ENCODE measurements around the gene PPP1R9B. TPM values are rescaled to one million over a fixed set of nuclear protein-coding genes. Genes with fewer than 3 reads are reported as not detected.

PPP1R9B gene
- total and polyA plus RNA-seq, 2 of the 8 experiments (the other 6 are each of a cell fraction or from before 2014, with no cell fraction given) = 5.2 to 13.1 TPM

GRCh38 chr17:50090971-50091917 is 59.2 kb downstream of the PPP1R9B start (continued):
- TF ChIP-seq GABPA (IDR thresholded peaks at IDR 0.05; ENCODE audit: borderline replicate concordance, insufficient read depth, low read length) = no peak
- no peak for TF ChIP-seq EGR1 (IDR thresholded peaks at IDR 0.05; ENCODE audit: borderline replicate concordance, low read depth, low read length)
- no peak for TF ChIP-seq KDM4A (IDR thresholded peaks at IDR 0.05; ENCODE audit: low read depth, low read length, severe bottlenecking)
